Measurements from ENCODE around the gene DMRT1.

DMRT1 gene

DNA sequence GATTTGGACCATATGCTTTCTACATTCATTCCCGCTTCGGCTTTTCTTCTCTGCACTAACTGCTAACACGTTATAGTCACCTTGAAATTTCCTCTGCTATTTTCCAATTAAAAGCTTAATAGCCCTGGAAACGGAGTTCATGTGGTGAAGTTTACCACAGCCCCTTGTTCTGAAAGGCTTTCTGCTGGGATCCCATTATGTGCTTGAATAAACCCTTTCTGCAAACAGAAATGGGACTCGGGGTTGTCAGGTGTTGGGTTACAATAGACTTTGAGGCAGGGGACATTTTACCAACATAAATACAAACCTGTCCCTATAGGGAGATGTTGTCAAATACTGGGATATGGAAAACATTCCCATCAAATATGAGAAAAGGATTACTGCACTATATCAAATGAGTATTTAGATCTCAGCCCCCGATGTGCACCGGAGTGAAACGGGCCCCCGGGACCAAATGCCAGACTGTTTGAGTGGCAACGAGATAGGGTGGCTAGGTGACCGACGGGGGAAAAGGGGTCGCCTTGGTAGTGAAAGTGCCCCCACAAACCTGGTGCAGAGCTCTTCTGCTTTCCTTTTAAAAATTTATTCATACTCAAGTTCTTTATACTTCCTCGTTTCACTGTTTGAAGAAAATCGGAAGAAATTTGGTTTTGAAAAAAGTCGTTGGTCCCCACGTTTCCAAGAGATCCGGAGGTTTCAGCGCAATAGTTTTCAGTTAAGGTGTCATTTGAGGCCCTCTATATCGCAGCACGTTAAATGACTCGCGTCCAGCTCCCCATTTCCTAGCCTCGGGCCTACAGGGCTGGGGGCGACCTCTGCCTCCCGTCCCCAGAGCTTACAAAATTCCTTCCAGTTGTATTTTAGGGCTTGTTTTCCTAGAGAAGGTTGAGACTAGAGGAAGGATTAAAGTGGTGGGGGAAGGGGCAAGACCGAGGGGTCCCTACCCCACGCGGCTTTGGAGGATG, 132.8 kb downstream of the DMRT1 start:
- no peak for TF ChIP-seq ZFX (IDR thresholded peaks at IDR 0.05)
- no peak for TF ChIP-seq CTCF (conservative IDR thresholded peaks at IDR 0.05)

DNA sequence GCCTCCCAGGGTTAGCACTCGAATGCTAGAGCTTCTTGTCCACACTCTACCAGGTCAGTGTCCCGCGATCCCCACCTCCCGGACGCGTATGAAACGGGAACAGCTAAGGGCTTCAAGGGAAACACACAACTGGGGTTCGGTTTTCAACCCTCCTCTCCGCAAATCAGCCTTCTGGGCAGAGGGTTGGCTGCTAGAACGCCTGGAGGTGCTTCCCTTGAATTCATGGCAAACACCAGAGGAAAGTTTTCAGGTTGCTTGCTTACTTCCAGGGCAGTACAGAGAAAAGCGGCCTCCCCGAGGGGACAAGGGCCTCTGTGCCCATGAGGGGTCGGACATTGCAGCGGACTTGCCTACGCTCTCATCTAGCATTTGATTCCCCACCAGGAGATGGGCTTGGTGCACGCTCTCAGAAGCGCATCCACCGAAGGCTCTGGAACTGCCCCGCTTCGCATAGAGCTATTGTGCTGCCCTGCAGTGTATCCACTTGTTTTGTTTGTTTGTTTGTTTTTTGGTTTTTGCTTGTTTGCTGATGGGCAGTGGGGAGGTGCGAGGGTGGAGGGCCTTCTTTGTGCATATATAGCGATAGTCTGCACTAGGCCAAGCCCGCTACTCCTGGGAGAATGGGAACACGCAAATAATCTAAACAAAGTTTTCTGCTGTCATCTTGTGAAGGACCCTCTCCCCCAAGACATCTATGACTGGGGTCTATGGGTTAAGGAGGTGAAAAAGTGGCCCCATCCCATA, 133.7 kb downstream of the DMRT1 start:
- TF ChIP-seq CTCF (conservative IDR thresholded peaks at IDR 0.05) = no peak
- no peak for TF ChIP-seq ZFX (IDR thresholded peaks at IDR 0.05)
- H3K27ac ChIP-seq = no peak overlapping the region

More for the DNA sequence above, 132.8 kb downstream of the DMRT1 start:
- no peak overlapping the region for H3K27ac ChIP-seq

- no peak for TF ChIP-seq ZFX (IDR thresholded peaks at IDR 0.05)
- TF ChIP-seq CTCF (conservative IDR thresholded peaks at IDR 0.05) = no peak
- no peak overlapping the region for H3K27ac ChIP-seq
Measured at GRCh38 chr9:975740-976257, 134.3 kb downstream of the DMRT1 start.

- no peak within 1 kb of the TSS for H3K27ac ChIP-seq
- TF ChIP-seq ZFX (IDR thresholded peaks at IDR 0.05) (no peak), CTCF (conservative IDR thresholded peaks at IDR 0.05) (no peak; the same call in 1 of the 2 replicates)
Measured at GRCh38 chr9:976258-976942, 134.9 kb downstream of the DMRT1 start, which contains the start of gene DMRT3. TSS of gene DMRT3 (plus strand) at chr9:976655. CDS start at chr9:977002, 347 bp downstream.

DNA sequence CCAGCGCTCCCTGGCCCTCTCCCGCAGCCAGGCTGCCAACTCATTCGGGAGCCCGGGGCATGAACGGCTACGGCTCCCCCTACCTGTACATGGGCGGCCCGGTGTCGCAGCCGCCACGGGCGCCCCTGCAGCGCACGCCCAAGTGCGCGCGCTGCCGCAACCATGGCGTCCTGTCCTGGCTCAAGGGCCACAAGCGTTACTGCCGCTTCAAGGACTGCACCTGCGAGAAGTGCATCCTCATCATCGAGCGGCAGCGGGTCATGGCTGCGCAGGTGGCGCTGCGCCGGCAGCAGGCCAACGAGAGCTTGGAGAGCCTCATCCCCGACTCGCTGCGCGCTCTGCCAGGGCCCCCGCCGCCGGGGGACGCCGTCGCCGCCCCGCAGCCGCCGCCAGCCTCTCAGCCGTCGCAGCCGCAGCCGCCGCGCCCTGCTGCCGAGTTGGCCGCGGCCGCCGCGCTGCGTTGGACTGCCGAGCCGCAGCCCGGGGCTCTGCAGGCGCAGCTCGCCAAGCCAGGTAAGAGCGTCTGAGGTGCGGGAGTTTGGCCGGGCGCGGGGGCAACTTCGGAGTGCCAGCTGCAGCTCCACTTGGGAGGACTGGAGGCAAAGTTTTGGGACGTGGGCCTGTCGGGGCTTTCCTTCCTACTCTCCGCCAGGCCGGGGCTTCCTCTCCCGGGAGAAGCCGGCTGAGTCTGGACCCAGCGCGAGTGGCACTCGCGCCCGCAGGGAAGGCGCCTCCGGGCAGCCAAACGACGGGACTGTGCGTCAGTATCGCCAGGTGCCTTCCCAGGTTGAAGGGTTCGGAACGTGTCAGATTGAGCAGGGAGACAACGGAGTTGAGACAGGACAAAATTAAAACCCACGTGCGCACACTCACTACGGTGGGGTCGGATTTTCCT, 135.7 kb downstream of the DMRT1 start:
- no peak overlapping the region for H3K27ac ChIP-seq
- no peak for TF ChIP-seq ZFX (IDR thresholded peaks at IDR 0.05)

DNA sequence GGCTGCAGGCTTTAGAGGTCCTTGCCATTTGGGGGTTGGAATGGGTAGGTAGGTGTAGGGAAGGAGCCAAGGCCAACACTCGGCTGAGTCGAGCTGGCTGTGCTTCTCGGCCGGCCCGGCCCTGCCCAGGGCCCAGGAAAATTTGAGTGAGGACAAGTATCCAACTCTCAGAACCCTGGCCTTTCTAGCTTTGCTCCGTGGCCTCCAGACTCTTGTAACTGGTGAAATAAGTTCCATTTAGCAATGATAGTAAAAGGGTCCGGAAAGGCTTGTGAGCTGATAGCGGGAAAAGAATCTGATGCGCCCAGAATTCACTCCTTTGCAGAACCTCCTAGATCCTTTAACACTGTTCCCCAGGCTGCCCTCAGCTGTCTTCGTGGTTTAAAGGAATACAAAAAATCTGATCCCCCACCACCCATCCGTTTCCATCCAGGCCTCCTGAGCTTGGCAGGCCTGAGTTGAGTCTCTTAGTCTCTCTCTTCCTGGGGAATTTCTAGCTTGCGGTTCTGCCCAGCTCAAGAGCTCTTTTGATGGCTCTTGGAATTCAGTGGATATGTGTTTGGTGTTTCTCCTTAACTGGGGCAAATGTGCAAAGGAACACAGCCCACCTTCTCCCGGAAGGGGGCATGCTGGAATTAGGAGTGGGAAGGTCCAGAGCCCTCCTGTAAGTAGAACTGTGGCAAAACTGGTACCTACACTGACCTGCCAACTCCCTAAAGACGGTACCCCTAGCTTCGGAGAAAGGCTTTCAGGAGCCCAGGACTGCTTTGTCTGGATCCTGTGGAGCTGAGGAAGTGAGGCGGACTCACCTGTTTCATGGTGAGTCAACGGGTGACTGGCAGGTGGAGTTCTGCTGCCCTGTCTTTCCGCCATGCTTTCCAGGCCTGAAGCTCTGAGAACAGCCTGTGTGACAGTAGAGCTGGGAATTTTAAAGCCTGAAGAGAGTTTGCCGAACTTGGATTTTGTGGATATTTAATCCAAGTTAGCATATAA, 136.6 kb downstream of the DMRT1 start:
- no peak for TF ChIP-seq CTCF (conservative IDR thresholded peaks at IDR 0.05)
- TF ChIP-seq ZFX (IDR thresholded peaks at IDR 0.05) = no peak
- no peak overlapping the region for H3K27ac ChIP-seq
